NT2/D1 (cell line): Measurements from ENCODE around the gene KRT14.
A peak's percentile ranks its signal among the peaks of the same experiment; 100 is the strongest.
"Not testable (repeated sequence)": the region's sequence is repeated elsewhere in the genome, so short reads cannot be mapped to it uniquely, and the experiment has no call there.

Experiments used
- DNase-seq: peaks from one replicate; pipeline ENCODE4 v3.0.0-alpha.2; 2011; ENCODE audit warnings: low read depth, low spot score
- H3K27me3 ChIP-seq: 2 replicates; pipeline ENCODE4 v1.6.0; 2011; ENCODE audit warnings: mild to moderate bottlenecking; ENCODE audit not compliant: insufficient read length, insufficient read depth
- H3K36me3 ChIP-seq: 2 replicates; pipeline ENCODE4 v1.6.1; 2011; ENCODE audit warnings: mild to moderate bottlenecking, low read length, mixed read lengths; ENCODE audit not compliant: insufficient read depth, insufficient read length
- H3K4me1 ChIP-seq: 2 replicates; pipeline ENCODE4 v1.5.1; 2011; ENCODE audit not compliant: insufficient read depth, insufficient read length
- H3K4me3 ChIP-seq: 2 replicates; pipeline ENCODE4 v1.5.1; 2011; ENCODE audit warnings: low read depth; ENCODE audit not compliant: insufficient read length
- H3K9ac ChIP-seq: 2 replicates; pipeline ENCODE4 v1.6.0; 2011; ENCODE audit warnings: low read depth; ENCODE audit not compliant: insufficient read length
- H3K9me3 ChIP-seq: 2 replicates; pipeline ENCODE4 v1.5.1; 2011; ENCODE audit warnings: mild to moderate bottlenecking, low read length; ENCODE audit not compliant: insufficient read depth
- SUZ12 ChIP-seq: IDR thresholded peaks from 2 replicates; pipeline ENCODE4 v1.6.1; 2011; ENCODE audit not compliant: insufficient read length, insufficient read depth; ENCODE audit errors: extremely low read depth
- YY1 ChIP-seq: IDR thresholded peaks from 2 replicates; pipeline ENCODE4 v1.6.1; 2011; ENCODE audit not compliant: insufficient read length, insufficient read depth
- ZNF274 ChIP-seq: IDR thresholded peaks from 2 replicates; pipeline ENCODE4 v1.6.1; 2011; ENCODE audit warnings: mild to moderate bottlenecking, low read depth, low read length

The KRT14 gene

DNA sequence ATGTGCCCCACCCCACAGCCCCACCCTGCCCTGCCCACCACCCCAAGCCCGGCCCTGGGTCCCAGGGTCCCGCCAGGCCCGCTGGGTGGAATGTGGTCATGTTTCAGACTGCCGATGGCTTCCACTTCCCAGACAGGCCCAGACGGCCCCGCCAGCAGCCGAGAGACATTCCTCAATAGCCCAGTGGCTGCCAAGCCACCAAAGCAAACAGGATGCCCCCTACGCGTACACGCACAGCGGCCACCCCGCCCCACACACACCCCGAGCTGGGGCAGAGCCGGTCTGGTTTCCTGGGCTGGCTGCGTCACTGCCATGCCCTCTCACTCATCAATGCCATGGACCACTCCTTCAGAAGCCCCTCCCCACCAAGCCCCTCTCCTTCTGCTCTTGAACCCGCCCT is 38.9 kb upstream of the KRT14 start:
- no peaks in the 10 kb centered on the region for H3K36me3 ChIP-seq
- H3K27me3 ChIP-seq = no peaks in the 10 kb centered on the region
- H3K9me3 ChIP-seq = no peaks in the 10 kb centered on the region
- H3K4me1 ChIP-seq = peaks cover 38% of the 10 kb centered on the region
- no peak for DNase-seq
- no peak overlapping the region for H3K9ac ChIP-seq
- no peak overlapping the region for H3K4me3 ChIP-seq
- TF ChIP-seq YY1 (no peak), SUZ12 (no peak), ZNF274 (no peak)

DNA sequence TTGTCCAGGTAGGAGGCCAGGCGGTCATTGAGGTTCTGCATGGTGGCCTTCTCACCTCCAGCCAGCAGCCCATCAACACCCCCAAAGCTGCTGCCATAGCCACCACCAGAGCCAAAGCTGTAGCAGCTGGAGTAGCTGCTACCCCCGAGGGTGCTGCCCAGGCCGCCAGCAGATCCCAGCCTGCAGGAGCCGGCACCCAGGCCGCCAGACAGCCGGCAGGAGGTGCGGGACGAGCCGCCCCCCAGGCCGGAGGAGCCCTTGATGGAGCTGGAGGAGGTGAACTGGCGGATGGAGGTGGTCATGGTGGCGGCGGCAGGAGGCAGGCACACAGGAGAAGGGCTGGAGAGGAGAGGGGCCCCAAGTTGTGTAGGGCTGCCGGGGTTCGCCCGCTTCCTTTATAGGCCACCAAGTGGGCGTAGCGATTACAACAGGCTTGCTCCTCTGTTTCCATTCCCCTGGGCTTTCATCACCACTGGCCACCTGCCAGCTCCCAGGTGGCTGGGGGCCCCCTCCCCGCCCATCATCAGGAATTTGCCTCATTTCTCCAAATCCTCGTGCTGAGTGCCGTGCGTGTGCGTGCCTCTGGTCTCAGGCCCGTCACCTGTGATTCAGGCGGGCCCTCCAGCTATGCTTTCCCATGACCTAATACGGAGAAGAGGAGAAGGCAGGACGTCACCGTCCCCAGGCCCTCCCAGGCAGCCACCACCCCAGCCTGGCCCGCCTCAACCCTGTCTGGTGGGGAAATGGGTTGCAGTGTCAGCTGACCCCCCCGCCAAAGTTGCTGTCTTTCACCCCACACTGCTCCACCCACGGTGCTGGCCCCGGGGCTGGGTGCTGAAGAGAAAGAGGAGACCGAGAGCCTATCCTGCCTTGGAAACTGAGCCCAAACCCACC is 37.8 kb upstream of the KRT14 start, which contains the start of gene KRT17:
Gene KRT17, minus strand, starts transcription at position 368 of the 894 bp plus-strand sequence. Its CDS starts 66 bp downstream, at position 302.
- Histone ChIP-seq H3K4me3 (no peak within 1 kb of the TSS), H3K36me3 (no peaks in the 10 kb centered on the region), H3K9ac (no peak within 1 kb of the TSS), H3K9me3 (no peaks in the 10 kb centered on the region), H3K27me3 (no peaks in the 10 kb centered on the region), H3K4me1 (peaks cover 38% of the 10 kb centered on the region)
- TF ChIP-seq YY1 (no peak), ZNF274 (no peak)
- no peak for DNase-seq

DNA sequence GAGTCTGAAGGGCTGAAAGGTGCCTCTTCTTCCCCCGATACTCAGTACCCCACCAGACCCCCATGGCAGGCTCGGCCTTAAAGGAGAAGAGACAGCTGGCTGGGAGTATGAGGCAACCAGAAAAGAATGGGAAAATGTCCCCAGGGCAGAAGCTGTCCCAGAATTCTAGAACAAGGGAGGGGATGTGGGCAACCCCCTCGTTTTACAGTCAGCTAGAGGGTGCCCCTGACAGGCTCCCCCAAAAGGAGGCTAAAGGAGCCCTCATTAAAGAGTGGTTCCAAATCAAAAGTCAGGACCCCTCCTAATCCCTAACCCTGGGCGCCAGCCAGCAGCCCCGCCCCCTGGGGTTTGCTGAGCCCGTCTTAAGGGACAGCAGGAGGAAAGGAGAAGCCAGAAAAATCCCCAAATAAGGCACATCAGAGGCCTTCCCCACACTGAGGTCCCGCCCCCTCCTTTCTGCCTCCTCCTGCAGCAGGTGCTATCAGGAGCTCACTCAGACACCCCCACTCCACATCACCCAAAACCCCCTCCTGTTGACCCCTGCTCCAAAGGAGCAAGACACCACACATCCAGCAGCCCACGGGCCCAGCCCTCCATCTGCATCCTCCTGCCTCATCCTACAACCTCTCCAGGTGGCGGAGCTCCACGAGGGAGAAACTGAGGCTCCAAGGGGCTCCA is 36.6 kb upstream of the KRT14 start:
- not testable (repeated sequence) for DNase-seq, H3K27me3 ChIP-seq, H3K9me3 ChIP-seq, H3K4me3 ChIP-seq, H3K36me3 ChIP-seq
- peaks cover 36% of the 10 kb centered on the region for H3K4me1 ChIP-seq
- peak overlapping the region; percentile 15 for H3K9ac ChIP-seq

DNA sequence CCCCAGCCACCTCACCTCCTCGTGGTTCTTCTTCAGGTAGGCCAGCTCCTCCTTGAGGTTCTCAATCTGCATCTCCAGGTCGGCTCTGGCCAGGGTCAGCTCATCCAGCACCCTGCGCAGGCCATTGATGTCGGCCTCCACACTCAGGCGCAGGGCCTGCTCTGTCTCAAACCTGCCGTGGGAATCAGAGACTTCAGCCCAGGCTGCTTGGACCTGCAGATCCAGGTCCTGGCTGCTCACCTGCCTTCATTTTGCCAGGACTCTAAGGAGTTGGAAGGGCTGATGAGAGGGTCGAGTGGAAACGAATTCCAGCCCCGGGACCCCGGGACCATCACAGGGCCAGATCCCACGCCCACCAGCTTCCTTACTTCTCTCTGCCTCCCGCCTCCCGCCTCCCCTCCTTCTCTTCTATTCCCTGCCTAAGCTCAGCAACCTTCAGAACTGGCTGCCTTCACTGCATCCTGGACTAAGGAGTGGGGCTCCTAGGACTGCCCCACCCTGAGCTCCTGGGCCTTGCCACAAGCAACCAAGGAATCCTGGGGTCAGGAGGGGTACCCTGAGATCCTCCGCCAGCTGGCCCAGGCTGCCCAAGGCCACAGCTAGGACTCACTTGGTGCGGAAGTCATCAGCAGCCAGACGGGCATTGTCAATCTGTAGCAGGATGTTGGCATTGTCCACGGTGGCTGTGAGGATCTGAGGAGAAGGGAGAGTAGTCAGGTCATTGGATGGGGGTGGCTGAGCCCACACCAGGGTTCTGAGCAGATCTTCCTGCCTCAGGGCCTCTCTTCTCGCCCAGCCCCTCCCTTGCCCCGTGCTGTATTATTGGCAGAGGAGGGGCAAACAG is 35.9 kb upstream of the KRT14 start:
- Histone ChIP-seq H3K9ac (peak overlapping the region; percentile 15), H3K4me1 (peaks cover 37% of the 10 kb centered on the region)
- not testable (repeated sequence) for H3K36me3 ChIP-seq, H3K27me3 ChIP-seq, DNase-seq, H3K4me3 ChIP-seq, H3K9me3 ChIP-seq

DNA sequence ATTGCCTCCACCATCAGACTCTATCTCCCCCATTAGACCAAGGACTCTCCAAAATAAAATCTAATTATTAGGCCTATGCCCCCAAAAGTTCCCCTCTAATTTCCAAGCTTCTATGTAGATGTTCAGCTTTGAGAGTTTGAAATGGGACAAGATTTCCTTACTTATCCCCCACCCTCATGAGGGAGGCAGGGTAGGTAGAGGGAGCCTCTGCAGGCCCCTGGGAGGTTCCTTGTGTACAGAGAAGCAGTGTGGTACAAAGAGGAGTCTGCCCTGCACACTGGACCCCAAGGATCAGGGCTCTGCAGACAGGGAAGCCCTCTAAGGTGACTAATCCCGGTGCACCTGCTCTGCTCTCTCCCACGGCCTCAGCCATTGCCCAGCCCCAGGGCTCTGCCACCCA is 35.2 kb upstream of the KRT14 start:
- TF ChIP-seq SUZ12 (no peak), ZNF274 (no peak), YY1 (no peak)
- H3K9ac ChIP-seq = no peak overlapping the region
- DNase-seq = no peak
- H3K36me3 ChIP-seq = no peaks in the 10 kb centered on the region
- no peak overlapping the region for H3K4me3 ChIP-seq
- no peaks in the 10 kb centered on the region for H3K27me3 ChIP-seq
- peaks cover 34% of the 10 kb centered on the region for H3K4me1 ChIP-seq
- H3K9me3 ChIP-seq = no peaks in the 10 kb centered on the region

DNA sequence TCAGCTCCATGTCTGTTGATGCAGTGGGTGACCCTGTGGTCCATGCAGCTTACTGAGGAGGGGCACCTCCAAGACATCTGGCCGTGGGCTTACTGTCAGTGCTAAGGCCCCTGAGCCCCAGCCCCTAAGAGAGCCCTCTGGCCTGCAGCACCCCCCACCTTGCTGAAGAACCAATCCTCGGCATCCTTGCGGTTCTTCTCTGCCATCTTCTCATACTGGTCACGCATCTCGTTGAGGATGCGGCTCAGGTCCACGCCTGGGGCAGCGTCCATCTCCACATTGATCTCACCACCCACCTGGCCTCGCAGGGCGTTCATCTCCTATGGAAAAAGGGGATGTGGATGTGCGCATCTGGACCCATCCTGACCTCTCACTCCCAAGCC is 34.7 kb upstream of the KRT14 start:
- H3K9ac ChIP-seq, H3K27me3 ChIP-seq, H3K4me3 ChIP-seq, DNase-seq, H3K9me3 ChIP-seq, H3K36me3 ChIP-seq: not testable (repeated sequence)
- peaks cover 36% of the 10 kb centered on the region for H3K4me1 ChIP-seq

DNA sequence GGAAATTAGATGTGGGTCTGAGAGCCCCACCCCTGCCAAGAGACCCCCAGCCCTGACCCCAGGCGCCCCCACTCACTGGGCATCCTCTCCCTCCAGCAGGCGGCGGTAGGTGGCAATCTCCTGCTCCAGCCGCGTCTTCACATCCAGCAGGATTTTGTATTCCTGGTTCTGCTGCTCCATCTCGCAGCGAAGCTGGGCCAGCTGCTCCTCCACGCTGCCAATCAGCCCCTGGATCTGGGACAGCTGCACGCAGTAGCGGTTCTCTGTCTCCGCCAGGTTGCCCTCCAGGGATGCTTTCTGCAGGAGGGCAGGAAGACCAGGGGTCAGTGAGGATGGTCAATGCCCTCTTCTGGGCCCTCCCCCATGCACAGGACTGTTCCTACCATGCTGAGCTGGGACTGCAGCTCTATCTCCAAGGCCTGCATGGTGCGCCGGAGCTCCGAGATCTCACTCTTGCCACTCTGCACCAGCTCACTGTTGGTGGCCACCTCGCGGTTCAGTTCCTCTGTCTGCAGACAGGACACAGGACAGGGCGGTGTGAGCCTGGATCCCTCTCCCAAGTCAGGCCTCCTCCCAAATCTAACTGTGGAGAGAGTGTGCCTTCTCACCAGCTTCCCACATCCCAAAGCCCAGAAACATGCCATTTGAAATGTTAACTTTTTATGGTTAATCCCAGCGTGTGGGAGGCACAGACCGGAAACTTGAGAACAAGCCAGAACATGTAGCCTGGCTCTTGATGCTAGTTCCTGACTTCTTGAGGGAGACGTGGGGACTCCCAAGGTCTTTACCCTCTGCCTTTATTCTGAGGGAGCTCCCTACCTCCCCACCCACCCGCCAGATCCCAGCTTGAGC is 34.1 kb upstream of the KRT14 start:
- Histone ChIP-seq H3K27me3 (no peaks in the 10 kb centered on the region), H3K4me3 (no peak overlapping the region), H3K4me1 (peaks cover 41% of the 10 kb centered on the region), H3K36me3 (no peaks in the 10 kb centered on the region), H3K9me3 (no peaks in the 10 kb centered on the region), H3K9ac (no peak overlapping the region)
- no peak for TF ChIP-seq ZNF274
- no peak for TF ChIP-seq SUZ12
- TF ChIP-seq YY1 = no peak
- DNase-seq = no peak

DNA sequence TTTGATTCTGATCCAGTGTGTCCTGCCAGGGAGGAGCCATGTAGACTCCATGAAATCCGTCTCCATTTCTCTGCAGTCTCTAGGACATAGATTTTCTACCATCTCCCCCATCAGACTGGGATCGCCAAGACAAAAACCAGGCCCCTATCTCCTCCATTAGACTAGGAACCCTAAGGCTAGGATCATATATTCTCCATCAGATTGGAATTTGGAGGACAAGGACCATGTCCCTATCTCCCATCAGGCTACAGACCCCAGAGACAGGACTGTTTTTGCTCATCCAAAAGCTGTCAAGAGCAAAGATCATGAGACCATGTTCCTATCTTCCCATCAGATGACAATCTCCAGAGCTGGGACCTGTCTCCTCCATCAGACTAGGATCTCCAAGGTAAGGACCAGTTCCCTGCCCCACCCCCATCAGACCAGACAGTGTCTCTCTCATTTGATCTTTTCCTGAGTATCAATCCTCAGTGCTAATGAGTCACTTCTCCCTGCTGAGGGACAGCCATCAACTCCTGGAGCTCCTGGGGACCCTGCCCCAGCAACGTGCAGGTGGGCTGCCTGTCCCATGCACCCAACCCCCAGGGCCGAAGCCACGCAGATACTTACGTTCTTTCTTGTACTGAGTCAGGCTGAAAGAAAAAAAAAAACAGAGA is 33.4 kb upstream of the KRT14 start:
- H3K4me1 ChIP-seq = peaks cover 43% of the 10 kb centered on the region
- not testable (repeated sequence) for H3K36me3 ChIP-seq, DNase-seq, H3K9me3 ChIP-seq, H3K9ac ChIP-seq, H3K27me3 ChIP-seq, H3K4me3 ChIP-seq
